GM12891 (cell line): ENCODE results near the gene HAND1.

Experiments
- PAX5 ChIP-seq: IDR thresholded peaks from 2 replicates; pipeline ENCODE4 v1.6.1; 2011; ENCODE audit warnings: low read length, moderate library complexity, mild to moderate bottlenecking; ENCODE audit not compliant: insufficient read depth, severe bottlenecking
- POLR2A ChIP-seq: IDR thresholded peaks from 2 replicates; pipeline ENCODE4 v1.6.1; 2011; ENCODE audit warnings: low read depth, low read length, control low read depth
- POLR2AphosphoS5 ChIP-seq: IDR thresholded peaks from 2 replicates; pipeline ENCODE4 v1.6.1; 2011; ENCODE audit warnings: low read depth, low read length, control low read depth
- POU2F2 ChIP-seq: IDR thresholded peaks from 2 replicates; pipeline ENCODE4 v1.6.1; 2011; ENCODE audit warnings: low read depth, mild to moderate bottlenecking, control low read depth, low read length, moderate library complexity
- SPI1 ChIP-seq: IDR thresholded peaks from 2 replicates; pipeline ENCODE4 v1.6.1; 2011; ENCODE audit warnings: low read depth, low read length, control low read depth
- TAF1 ChIP-seq: IDR thresholded peaks from 2 replicates; pipeline ENCODE4 v1.6.1; 2011; ENCODE audit warnings: low read depth, low read length, control low read depth

DNA sequence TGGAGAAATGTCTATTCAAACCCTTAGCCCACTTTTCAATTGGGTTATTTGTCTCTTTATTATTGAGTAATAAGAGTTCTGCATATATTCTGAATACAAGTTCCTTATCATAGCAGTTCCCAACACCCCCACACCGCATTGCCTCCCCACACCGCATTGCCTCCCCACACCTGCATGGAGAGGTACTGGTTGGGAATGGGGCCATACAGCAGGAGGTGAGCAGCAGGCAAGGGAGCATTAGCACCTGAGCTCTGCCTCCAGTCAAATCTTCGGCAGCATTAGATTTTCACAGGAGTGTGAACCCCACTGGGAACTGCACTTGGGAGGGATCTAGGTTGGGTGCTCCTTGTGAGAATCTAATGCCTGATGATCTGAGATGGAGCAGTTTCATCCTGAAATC lies 42.8 kb downstream of the HAND1 start:
- TF ChIP-seq SPI1 (no peak), POLR2A (no peak), POLR2AphosphoS5 (no peak), TAF1 (no peak), POU2F2 (no peak), PAX5 (no peak)
